Measurements from ENCODE around the gene ANTXR2.

The ANTXR2 gene

GRCh38 chr4:80092088-80092487 is 19.1 kb upstream of the ANTXR2 start:
- no peak for DNase-seq (ENCODE audit: low read depth)

GRCh38 chr4:80091688-80092087 is 18.7 kb upstream of the ANTXR2 start:
- DNase-seq (ENCODE audit: low read depth), result no peak

GRCh38 chr4:80091184-80091583 is 18.2 kb upstream of the ANTXR2 start:
- DNase-seq (ENCODE audit: low read depth), result no peak

- DNase-seq (ENCODE audit: low read depth), result no peak
Observed at GRCh38 chr4:80090090-80090489, 17.1 kb upstream of the ANTXR2 start.

- DNase-seq (ENCODE audit: low read depth), result no peak
Observed at GRCh38 chr4:80088471-80088870, 15.4 kb upstream of the ANTXR2 start.

GRCh38 chr4:80086296-80086695 is 13.3 kb upstream of the ANTXR2 start:
- no peak for DNase-seq (ENCODE audit: low read depth)

- DNase-seq (ENCODE audit: low read depth), result no peak
Observed at GRCh38 chr4:80085081-80085480, 12.1 kb upstream of the ANTXR2 start.

- DNase-seq (ENCODE audit: low read depth), result no peak
Observed at GRCh38 chr4:80082693-80083092, 9.7 kb upstream of the ANTXR2 start.

- DNase-seq (ENCODE audit: low read depth), result no peak
Observed at GRCh38 chr4:80081566-80081965, 8.5 kb upstream of the ANTXR2 start.

- no peak for DNase-seq (ENCODE audit: low read depth)
Observed at GRCh38 chr4:80079255-80079923, 6.4 kb upstream of the ANTXR2 start.

- DNase-seq (ENCODE audit: low read depth), result no peak
Observed at GRCh38 chr4:80078346-80079092, 5.5 kb upstream of the ANTXR2 start.

- DNase-seq (ENCODE audit: low read depth), result no peak
Observed at GRCh38 chr4:80077639-80078038, 4.6 kb upstream of the ANTXR2 start.

GRCh38 chr4:80076681-80077080 is 3.7 kb upstream of the ANTXR2 start:
- no peak for DNase-seq (ENCODE audit: low read depth)

- no peak for DNase-seq (ENCODE audit: low read depth)
Observed at GRCh38 chr4:80075995-80076675, 3.1 kb upstream of the ANTXR2 start.

GRCh38 chr4:80074651-80075050 is 1.6 kb upstream of the ANTXR2 start:
- no peak for DNase-seq (ENCODE audit: low read depth)

- no peak for DNase-seq (ENCODE audit: low read depth)
Observed at GRCh38 chr4:80074069-80074468, 1.0 kb upstream of the ANTXR2 start.

GRCh38 chr4:80073473-80074008 is 512 bp upstream of the ANTXR2 start:
- DNase-seq (ENCODE audit: low read depth), result no peak

GRCh38 chr4:80072228-80072743 is 743 bp downstream of the ANTXR2 start:
- no peak for DNase-seq (ENCODE audit: low read depth)

- no peak for DNase-seq (ENCODE audit: low read depth)
Observed at GRCh38 chr4:80071604-80072227, 1.3 kb downstream of the ANTXR2 start.

- DNase-seq (ENCODE audit: low read depth), result no peak
Observed at GRCh38 chr4:80070880-80071603, 2.0 kb downstream of the ANTXR2 start.

Measured in GM04504 (cell line).